22Rv1 (cell line): ENCODE results near the gene LRMDA.

Experiments used
- H3K27ac ChIP-seq: fragments of 450-650 bp; 2 replicates; pipeline ENCODE4 v1.5.1; 2017
- ZFX ChIP-seq: fragments of 450-650 bp; IDR thresholded peaks from 2 replicates; pipeline ENCODE4 v1.6.1; 2017; ENCODE audit warnings: antibody characterized with exemption, borderline replicate concordance
- TF ChIP-seq, protein P1 (sequence below): fragments of 450-650 bp; IDR thresholded peaks from 2 replicates; pipeline ENCODE4 v1.5.1; 2017; ENCODE audit warnings: mild to moderate bottlenecking

Gene LRMDA

GRCh38 chr10:75658036-75658435 is 226.6 kb downstream of the LRMDA start:
- H3K27ac ChIP-seq = no peak overlapping the region

GRCh38 chr10:75658496-75658895 is 227.1 kb downstream of the LRMDA start:
- TF ChIP-seq, protein P1, sequence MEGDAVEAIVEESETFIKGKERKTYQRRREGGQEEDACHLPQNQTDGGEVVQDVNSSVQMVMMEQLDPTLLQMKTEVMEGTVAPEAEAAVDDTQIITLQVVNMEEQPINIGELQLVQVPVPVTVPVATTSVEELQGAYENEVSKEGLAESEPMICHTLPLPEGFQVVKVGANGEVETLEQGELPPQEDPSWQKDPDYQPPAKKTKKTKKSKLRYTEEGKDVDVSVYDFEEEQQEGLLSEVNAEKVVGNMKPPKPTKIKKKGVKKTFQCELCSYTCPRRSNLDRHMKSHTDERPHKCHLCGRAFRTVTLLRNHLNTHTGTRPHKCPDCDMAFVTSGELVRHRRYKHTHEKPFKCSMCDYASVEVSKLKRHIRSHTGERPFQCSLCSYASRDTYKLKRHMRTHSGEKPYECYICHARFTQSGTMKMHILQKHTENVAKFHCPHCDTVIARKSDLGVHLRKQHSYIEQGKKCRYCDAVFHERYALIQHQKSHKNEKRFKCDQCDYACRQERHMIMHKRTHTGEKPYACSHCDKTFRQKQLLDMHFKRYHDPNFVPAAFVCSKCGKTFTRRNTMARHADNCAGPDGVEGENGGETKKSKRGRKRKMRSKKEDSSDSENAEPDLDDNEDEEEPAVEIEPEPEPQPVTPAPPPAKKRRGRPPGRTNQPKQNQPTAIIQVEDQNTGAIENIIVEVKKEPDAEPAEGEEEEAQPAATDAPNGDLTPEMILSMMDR = no peak
- no peak for TF ChIP-seq ZFX
- no peak overlapping the region for H3K27ac ChIP-seq

More at GRCh38 chr10:75658036-75658435, 226.6 kb downstream of the LRMDA start:
- TF ChIP-seq, protein P1 = no peak
- no peak for TF ChIP-seq ZFX

DNA sequence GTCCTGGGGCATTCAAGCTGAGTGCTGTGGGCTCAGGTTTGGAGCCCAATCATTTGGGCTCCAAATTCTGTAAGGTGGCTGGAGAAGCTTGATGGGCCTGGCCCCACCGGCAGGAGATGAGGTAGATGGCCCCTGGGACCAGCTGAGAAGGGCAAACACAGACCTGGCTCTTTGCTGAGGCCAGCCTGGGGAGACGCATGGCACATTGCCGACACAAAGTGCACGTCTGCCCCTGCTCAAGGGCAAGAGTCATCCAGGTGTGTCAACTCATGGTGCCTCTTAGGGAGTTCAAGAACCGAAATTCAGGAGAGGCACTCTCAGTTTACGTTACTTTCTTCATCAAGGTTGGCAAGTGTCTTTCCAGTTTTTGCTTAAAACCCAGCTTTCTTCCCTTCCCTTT is 227.5 kb downstream of the LRMDA start:
- no peak for TF ChIP-seq ZFX
- TF ChIP-seq, protein P1 = no peak
- no peak overlapping the region for H3K27ac ChIP-seq

DNA sequence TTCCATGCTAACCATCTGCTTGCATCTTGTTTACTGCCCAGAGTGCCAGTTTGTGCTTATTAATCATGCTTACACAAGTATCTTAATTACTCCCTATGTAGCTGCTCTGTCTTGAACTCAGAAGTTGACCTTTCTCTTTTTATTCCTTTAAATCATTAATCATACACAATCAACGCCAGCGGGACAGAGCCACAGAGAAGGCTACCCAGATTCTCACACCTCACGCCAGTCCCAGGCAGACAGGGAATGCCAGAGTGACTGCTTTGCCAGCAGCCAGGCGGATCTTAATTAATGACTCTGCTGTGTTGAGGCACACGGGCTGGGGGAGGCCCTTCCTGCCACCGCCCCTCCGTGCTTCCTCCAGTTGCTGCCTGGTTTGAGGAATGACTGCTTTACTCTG is 229.4 kb downstream of the LRMDA start:
- no peak overlapping the region for H3K27ac ChIP-seq
- TF ChIP-seq, protein P1 = no peak
- TF ChIP-seq ZFX = no peak

- TF ChIP-seq, protein P1 = no peak
- TF ChIP-seq ZFX = no peak
- H3K27ac ChIP-seq = no peak overlapping the region
Observed at GRCh38 chr10:75662715-75663114, 231.3 kb downstream of the LRMDA start.

- no peak for TF ChIP-seq ZFX
- no peak overlapping the region for H3K27ac ChIP-seq
Observed at GRCh38 chr10:75663947-75664664, 232.7 kb downstream of the LRMDA start.

- no peak overlapping the region for H3K27ac ChIP-seq
- TF ChIP-seq ZFX = no peak
- TF ChIP-seq, protein P1 = no peak
Observed at GRCh38 chr10:75664968-75665367, 233.5 kb downstream of the LRMDA start.

- H3K27ac ChIP-seq = no peak overlapping the region
- no peak for TF ChIP-seq ZFX
- TF ChIP-seq, protein P1 = no peak
Observed at GRCh38 chr10:75665707-75666106, 234.3 kb downstream of the LRMDA start.
